Activated B cell treated with CpG ODN at 0.5 μM for 24 hours (primary cell): Measurements from ENCODE around the gene HBG2. TPM values are rescaled to one million over a fixed set of nuclear protein-coding genes. Genes with fewer than 3 reads are reported as not detected.

Experiments used
- ATAC-seq: fragments of 200-7000 bp; cut with Tn5 transposase; one replicate; pipeline ENCODE4 v1.10.0; 2021; ENCODE audit warnings: low read depth, mild to moderate bottlenecking, moderate library complexity
- CTCF ChIA-PET: fragments of 350-600 bp; sonication (Branson Sonifier 250); formaldehyde crosslinking; loops from one replicate; lab custom pipeline; 2021; ENCODE audit warnings: antibody characterized with exemption; lab: Charles Lee
- POLR2A ChIA-PET: fragments of 350-600 bp; sonication (Branson Sonifier 250); formaldehyde crosslinking; loops from one replicate; lab custom pipeline; 2021; ENCODE audit warnings: antibody characterized with exemption; lab: Charles Lee
- DNase-seq: peaks from one replicate; pipeline ENCODE4 v3.0.0; 2022
- H3K27ac Mint-ChIP-seq: one replicate; pipeline ENCODE4 v1.8.0; 2020; ENCODE audit warnings: mixed read lengths
- H3K27me3 Mint-ChIP-seq: one replicate; pipeline ENCODE4 v1.8.0; 2021; ENCODE audit warnings: mixed read lengths
- H3K36me3 Mint-ChIP-seq: one replicate; pipeline ENCODE4 v1.8.0; 2021; ENCODE audit warnings: low read depth, mixed read lengths
- H3K4me1 Mint-ChIP-seq: one replicate; pipeline ENCODE4 v1.8.0; 2021; ENCODE audit warnings: mixed read lengths
- H3K4me3 Mint-ChIP-seq: one replicate; pipeline ENCODE4 v1.8.0; 2020; ENCODE audit warnings: mild to moderate bottlenecking, mixed read lengths
- H3K9me3 Mint-ChIP-seq: one replicate; pipeline ENCODE4 v1.8.0; 2020; ENCODE audit warnings: mixed read lengths
- CTCF ChIP-seq: fragments of 200-600 bp; IDR thresholded peaks from one replicate; pipeline ENCODE4 v1.8.0; 2022; ENCODE audit warnings: antibody characterized with exemption, mild to moderate bottlenecking
- intact Hi-C: fragments of 100-400 bp; cut with micrococcal nuclease; formaldehyde crosslinking; loops from one replicate; pipeline ENCODE4 v1.15.1; 2024
- total RNA-seq: library from RNA; stranded (reverse); gene quantifications from 2 replicates; pipeline ENCODE4 v1.2.3, GENCODE V29; 2022

HBG2 gene
- total RNA-seq, 1 donor from 2014 or later = not detected

- CTCF ChIA-PET = no interaction called here
- Mint-ChIP-seq H3K4me3 (no peak overlapping the region), H3K4me1 (peaks cover under 1% of the 10 kb centered on the region), H3K27ac (no peak overlapping the region), H3K27me3 (peaks cover under 1% of the 10 kb centered on the region), H3K36me3 (no peaks in the 10 kb centered on the region), H3K9me3 (no peaks in the 10 kb centered on the region)
- intact Hi-C loops = no loop called here
- no peak for TF ChIP-seq CTCF
- DNase-seq (no peak), ATAC-seq (no peak)
- POLR2A ChIA-PET = no interaction called here
These were observed 25.2 kb downstream of the HBG2 start for GRCh38 chr11:5229356-5229755.

GRCh38 chr11:5228124-5228523 lies 26.5 kb downstream of the HBG2 start:
- Mint-ChIP-seq H3K4me1 (no peaks in the 10 kb centered on the region), H3K27ac (no peak overlapping the region), H3K9me3 (no peaks in the 10 kb centered on the region), H3K36me3 (no peaks in the 10 kb centered on the region), H3K27me3 (peaks cover 2% of the 10 kb centered on the region), H3K4me3 (no peak overlapping the region)
- POLR2A ChIA-PET = no interaction called here
- CTCF ChIA-PET = no interaction called here
- intact Hi-C loops = no loop called here
- ATAC-seq (no peak), DNase-seq (no peak)
- TF ChIP-seq CTCF = no peak

GRCh38 chr11:5227681-5228080 lies 26.9 kb downstream of the HBG2 start:
- ChIA-PET CTCF (no interaction called here), POLR2A (no interaction called here)
- intact Hi-C loops = no loop called here
- H3K36me3 Mint-ChIP-seq = no peaks in the 10 kb centered on the region
- H3K4me1 Mint-ChIP-seq = no peaks in the 10 kb centered on the region
- no peak overlapping the region for H3K4me3 Mint-ChIP-seq
- TF ChIP-seq CTCF = no peak
- H3K27ac Mint-ChIP-seq = no peak overlapping the region
- no peaks in the 10 kb centered on the region for H3K9me3 Mint-ChIP-seq
- DNase-seq (no peak), ATAC-seq (no peak)
- peaks cover 2% of the 10 kb centered on the region for H3K27me3 Mint-ChIP-seq

GRCh38 chr11:5226732-5227310 lies 27.8 kb downstream of the HBG2 start, which contains the start of gene HBB:
Gene HBB (minus strand): TSS chr11:5227071. CDS start chr11:5227021, 50 bp downstream.
- DNase-seq = no peak
- H3K36me3 Mint-ChIP-seq = no peaks in the 10 kb centered on the region
- ATAC-seq = no peak
- H3K4me3 Mint-ChIP-seq = no peak within 1 kb of the TSS
- H3K4me1 Mint-ChIP-seq = no peaks in the 10 kb centered on the region
- no peaks in the 10 kb centered on the region for H3K9me3 Mint-ChIP-seq
- H3K27me3 Mint-ChIP-seq = peaks cover 2% of the 10 kb centered on the region
- TF ChIP-seq CTCF = no peak
- H3K27ac Mint-ChIP-seq = no peak within 1 kb of the TSS
- ChIA-PET POLR2A (no interaction called here), CTCF (no interaction called here)
- intact Hi-C loops = no loop called here

- H3K27ac Mint-ChIP-seq = no peak overlapping the region
- DNase-seq = no peak
- POLR2A ChIA-PET = no interaction called here
- peaks cover 2% of the 10 kb centered on the region for H3K27me3 Mint-ChIP-seq
- H3K4me1 Mint-ChIP-seq = no peaks in the 10 kb centered on the region
- ATAC-seq = no peak
- no peaks in the 10 kb centered on the region for H3K9me3 Mint-ChIP-seq
- no peak for TF ChIP-seq CTCF
- intact Hi-C loops = no loop called here
- no peaks in the 10 kb centered on the region for H3K36me3 Mint-ChIP-seq
- CTCF ChIA-PET = no interaction called here
- H3K4me3 Mint-ChIP-seq = no peak overlapping the region
These were observed 29.1 kb downstream of the HBG2 start for GRCh38 chr11:5225480-5225871.
